ENCODE results near the gene GRK3.

GRCh38 chr22:25709758-25710157 is 145.3 kb downstream of the GRK3 start:
- TF ChIP-seq CTCF (conservative IDR thresholded peaks at IDR 0.05; ENCODE audit: low read depth, low read length) (no peak), RAD21 (IDR thresholded peaks at IDR 0.05; ENCODE audit: low read length) (no peak), RFX5 (IDR thresholded peaks at IDR 0.05; ENCODE audit: low read depth, low read length) (no peak), POLR2A (IDR thresholded peaks at IDR 0.05; ENCODE audit: low read depth, low read length) (no peak), ELK1 (IDR thresholded peaks at IDR 0.05; ENCODE audit: borderline replicate concordance, low read depth, low read length) (no peak), USF2 (IDR thresholded peaks at IDR 0.05; ENCODE audit: low read depth, low read length) (no peak), MXI1 (IDR thresholded peaks at IDR 0.05; ENCODE audit: borderline replicate concordance, low read depth, low read length) (no peak), RCOR1 (IDR thresholded peaks at IDR 0.05; ENCODE audit: insufficient replicate concordance, low read length) (no peak), CEBPB (IDR thresholded peaks at IDR 0.05; ENCODE audit: low read depth, low read length) (no peak), FOS (IDR thresholded peaks at IDR 0.05; ENCODE audit: low read depth, low read length) (no peak), MAFK (IDR thresholded peaks at IDR 0.05; ENCODE audit: low read depth, low read length) (no peak), BHLHE40 (IDR thresholded peaks at IDR 0.05; ENCODE audit: low read depth, low read length) (no peak), SMC3 (IDR thresholded peaks at IDR 0.05; ENCODE audit: low read depth, low read length) (no peak), CHD1 (IDR thresholded peaks at IDR 0.05; ENCODE audit: low read depth, low read length) (no peak)

Data from IMR-90 (cell line).